ENCODE data around the gene DTX4.

GRCh38 chr11:59221441-59221840, 49.5 kb downstream of the DTX4 start:
- TF ChIP-seq CTCF (conservative IDR thresholded peaks at IDR 0.05; ENCODE audit: low read depth, low read length) (no peak; the same call in 1 of the 2 replicates), EZH2 (IDR thresholded peaks at IDR 0.05; ENCODE audit: borderline replicate concordance, low read depth, low read length, poor library complexity, severe bottlenecking) (no peak)
